Forelimb muscle (tissue), 1 donor: ENCODE data around the gene SOBP. TPM values are rescaled to one million over a fixed set of nuclear protein-coding genes. Genes with fewer than 3 reads are reported as not detected.

Experiments used
- DNase-seq: peaks from one replicate; pipeline ENCODE4 v3.0.0-alpha.2; 2013; ENCODE audit warnings: low read depth
- polyA plus RNA-seq: library from polyadenylated mRNA; unstranded; fragments of 120-200 nt; gene quantifications from one replicate; pipeline ENCODE4 v1.2.1, GENCODE V29; 2013; ENCODE audit not compliant: insufficient read length

The SOBP gene
- polyA plus RNA-seq, 1 donor = 16.5 TPM

- no peak for DNase-seq
Observed at GRCh38 chr6:107689951-107690642, 200.2 kb downstream of the SOBP start.

DNA sequence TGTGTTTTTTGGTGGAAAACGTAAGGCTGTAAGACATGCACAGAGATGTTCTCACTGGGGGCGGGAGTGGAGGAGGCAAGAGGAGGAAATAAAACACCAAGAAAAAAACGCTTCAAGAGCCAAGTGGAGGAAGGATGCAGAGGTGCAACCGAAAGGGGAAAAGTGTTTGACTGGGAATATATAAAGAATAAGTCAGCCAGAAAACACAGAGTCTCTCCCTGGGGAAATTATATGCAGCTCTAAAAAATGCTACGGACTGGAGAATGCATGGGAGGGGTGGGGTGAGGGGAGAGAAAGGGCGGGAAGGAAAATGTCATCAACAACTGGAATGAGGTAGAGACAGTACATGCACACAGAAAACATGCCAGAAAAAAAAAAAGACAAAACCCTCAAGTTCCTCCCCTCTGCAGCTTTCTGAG is 200.7 kb downstream of the SOBP start:
- DNase-seq = peak; percentile 93

DNA sequence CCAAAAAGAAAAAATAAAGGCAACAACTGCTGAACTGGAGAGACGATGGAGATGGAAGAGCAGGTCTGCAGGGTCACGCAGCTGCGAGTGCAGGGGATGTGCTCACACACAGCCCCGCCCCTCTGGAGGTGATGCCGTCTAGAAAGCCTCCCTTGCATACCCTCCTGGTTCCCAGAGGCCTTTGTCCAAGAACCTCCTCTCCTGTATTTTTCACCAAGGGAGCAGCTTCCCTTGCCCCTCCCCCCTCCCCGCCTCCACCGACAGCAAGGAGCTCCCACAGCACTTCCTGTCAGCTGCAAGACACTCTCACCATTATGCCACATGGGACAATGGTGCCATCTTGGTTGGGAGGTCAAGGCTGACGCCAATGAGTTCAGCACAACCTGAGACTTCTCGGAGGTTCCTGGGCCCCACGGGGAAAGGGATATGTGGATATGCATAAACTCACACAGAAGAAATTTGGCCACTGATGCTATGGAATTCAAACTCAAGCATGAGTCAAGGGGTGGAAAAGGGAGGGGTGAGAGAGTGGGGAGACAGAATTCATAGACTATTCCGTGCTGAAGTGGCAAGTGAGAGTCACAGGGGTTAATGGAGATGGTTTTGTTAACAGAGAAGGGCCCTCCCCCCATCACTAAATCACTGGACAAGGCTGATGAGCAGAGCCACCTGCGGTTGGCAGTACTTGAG is 201.3 kb downstream of the SOBP start:
- no peak for DNase-seq

DNA sequence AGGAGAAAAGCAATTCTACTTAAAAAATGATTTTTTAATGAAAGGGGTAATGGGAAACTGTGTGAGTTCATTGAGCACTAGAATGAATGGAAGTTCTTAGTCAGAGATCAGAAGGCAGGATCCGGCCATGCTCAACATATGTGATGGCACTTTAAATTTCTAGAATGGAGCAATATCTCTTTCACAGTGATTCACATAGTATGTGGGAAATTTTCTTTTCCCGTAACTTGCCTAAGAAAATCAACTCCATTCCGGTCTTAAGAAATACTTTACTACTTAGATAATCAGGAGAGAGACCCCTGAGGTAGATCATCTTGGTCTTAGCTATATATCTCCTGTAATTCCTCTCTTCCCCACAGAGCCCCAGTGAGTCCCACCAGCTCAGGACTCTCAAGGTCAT is 202.4 kb downstream of the SOBP start:
- no peak for DNase-seq

DNA sequence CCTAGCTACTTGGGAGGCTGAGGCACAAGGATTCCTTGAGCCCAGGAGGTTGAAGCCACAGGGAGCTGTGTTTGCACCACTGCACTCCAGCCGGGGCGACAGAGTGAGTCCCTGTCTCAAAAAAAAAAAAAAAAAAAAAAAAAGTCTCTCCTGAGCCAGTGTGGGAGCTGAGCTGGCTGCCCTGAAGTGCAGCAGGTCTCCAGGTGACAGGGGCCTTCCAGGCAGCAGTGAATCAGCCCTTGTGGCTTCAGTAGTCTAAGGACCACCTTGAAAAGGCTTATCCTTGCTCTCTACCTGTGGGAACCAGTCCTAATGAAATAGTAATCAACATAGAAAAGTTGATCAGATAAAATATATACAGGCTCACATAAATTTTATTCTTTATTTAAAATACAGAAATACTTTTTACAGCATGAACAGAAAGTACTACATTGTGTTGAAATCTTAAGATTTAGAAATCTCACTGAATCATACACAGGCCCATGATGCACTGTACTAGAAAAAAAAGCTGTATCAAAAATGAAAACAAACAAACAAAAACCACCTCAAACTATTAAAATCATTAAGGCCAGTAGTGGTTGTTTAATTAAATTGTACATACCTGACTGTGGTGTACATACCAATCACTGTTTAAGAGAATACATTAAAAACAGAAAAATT is 205.3 kb downstream of the SOBP start:
- no peak for DNase-seq

DNA sequence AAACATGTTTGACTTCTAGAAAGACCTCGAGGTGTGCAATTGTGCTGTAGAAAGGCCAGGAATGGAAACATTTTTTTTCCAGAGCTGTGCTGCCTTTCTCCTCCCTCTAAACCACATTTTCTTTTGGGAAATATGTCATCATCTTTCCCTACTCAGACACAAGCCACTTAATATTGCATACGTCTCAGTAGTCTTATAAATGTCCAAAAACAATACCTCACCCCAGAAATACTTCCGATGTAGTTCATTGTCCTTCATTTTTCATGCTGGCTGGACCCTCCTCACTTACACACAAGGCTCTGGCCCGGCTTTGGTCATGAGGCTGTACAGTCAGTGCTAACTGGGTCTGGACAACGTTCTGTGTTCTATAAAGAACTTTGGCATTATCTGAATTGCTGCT is 207.8 kb downstream of the SOBP start:
- DNase-seq = no peak

- no peak for DNase-seq
Observed at GRCh38 chr6:107698146-107698545, 208.2 kb downstream of the SOBP start.

GRCh38 chr6:107699254-107699653 is 209.3 kb downstream of the SOBP start:
- DNase-seq = no peak

DNA sequence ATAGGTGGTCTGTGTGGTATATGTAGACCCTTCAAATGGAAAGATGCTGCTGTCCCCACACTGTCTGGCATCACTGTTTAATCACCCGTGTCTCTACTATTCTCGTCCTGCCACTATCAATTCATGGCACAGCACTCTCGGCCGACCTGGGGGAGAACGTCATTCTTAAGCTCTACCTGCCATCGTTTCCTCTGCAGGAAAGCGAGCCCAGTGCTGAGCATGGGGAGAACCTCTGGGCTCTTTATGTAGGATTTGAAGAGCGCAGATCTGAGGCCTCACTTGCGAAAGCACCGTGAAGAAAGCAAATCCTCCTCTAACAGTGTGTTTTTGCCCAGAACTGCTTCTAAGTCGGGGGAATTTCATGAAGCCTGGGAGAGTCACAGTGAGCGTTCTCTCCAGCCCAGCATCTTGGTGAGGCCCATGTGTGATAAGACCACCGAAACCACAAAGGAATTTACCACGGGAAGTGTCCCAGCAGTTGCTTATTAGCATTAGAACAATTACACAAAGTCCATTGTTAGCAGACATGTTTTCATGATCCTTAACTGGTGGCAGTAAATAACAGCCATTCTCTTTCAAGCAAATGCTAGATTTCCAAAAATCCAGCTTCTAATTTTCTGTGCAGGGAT is 209.9 kb downstream of the SOBP start:
- DNase-seq = no peak

- no peak for DNase-seq
Observed at GRCh38 chr6:107703606-107704005, 213.7 kb downstream of the SOBP start.

GRCh38 chr6:107704347-107705013 is 214.6 kb downstream of the SOBP start:
- no peak for DNase-seq

GRCh38 chr6:107706516-107707115 is 216.7 kb downstream of the SOBP start:
- DNase-seq = no peak

DNA sequence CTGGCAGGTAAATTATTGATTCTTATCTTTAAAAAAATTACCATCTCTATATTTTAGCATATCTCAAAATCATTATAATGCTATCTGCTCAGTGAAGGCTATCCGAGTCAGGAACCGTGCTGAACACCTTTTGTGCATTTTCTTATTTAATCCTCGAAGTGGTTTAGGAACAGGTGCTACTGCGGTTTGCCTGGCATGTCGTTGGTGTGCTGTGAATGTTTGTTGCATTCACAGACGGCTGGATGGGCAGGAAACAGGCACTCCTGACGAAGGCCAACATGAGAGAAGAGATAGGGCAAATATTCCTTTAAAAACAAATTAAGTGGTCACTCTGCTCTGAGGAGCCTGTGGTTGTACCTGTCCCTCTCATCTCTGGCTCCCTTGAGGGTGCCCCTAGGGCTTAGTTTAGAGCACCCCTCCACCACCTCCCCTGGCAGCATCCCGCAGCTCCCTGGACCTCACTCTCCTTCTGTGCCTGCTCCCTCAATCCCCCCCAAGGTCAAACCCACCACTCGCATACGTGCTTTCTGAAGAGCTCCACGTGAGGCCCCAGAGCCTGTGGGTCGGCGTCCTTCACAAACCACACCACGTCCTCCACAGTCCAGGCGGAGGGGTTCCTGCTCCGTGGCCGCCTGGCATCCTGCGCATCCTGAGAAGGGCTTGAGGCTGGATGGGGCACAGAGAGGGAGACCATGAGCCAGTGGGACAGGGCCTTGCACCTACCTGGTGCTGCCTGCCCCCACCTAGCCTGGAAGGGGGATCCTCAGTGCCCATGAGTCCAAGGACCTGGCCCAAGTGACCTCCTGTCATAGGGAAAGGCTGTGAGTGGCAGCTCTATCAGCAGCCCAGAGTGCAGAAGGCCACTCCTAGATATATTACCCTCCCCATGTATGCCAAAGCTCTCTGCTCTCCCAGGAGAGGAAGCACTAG is 217.7 kb downstream of the SOBP start:
- DNase-seq = no peak

DNA sequence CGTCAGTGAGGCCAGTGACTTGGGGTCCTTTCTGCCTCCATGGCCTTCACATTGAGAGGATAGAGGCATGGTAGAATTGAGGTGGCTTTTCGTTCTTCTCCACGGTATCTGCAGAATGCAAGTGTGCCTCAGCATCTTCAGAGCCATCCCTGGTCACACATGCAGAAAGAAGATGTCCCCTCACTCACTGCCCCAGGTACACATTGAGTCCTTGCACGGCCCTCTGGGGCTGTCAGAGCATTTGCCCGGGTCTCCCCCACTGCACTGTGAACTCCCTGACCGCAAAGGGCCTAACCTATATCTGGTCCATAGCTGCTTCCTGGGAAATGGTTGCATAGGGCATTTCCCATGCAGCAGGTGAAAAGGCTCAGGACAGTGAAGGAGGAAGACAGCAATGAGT is 218.5 kb downstream of the SOBP start:
- no peak for DNase-seq

DNA sequence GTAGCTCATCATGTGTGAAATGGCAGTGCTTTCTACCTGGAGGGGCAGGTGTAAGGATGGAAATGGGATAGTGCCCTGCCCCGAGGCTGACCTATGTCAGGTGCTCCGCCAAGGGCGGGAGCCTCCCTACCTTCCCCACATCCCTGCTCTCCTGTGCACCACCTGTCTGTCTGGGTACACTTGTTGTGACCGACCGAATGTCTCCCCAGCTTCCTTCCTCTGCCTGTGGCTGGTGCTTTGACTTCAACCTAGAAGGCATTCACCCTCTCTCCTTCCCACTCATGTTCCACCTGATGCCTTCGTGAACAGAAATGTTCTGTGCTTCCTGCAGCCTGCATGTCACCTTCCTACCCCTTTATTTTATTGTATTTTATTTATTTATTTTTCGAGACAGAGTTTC is 219.4 kb downstream of the SOBP start:
- DNase-seq = no peak

Other genes starting within 250 kb of the SOBP start
- gene PDSS2, start 30.6 kb upstream of the SOBP start, polyA plus RNA-seq = 8.2 TPM